Esophagus muscularis mucosa (tissue), 4 donors: Measurements from ENCODE around the gene INTS11. TPM values are rescaled to one million over a fixed set of nuclear protein-coding genes. Genes with fewer than 3 reads are reported as not detected.

Experiments used
- DNase-seq: peaks from one replicate; pipeline ENCODE4 v3.0.0-alpha.2; 2017; ENCODE audit errors: extremely low spot score
- H3K27ac ChIP-seq, 4 donors: fragments of 200-600 bp; sonication (generic); replicated peaks in 1 of 4; 1 replicate in 3 of 4; 2 replicates in 1 of 4; pipeline ENCODE4 v1.5.1; 2016 to 2019; ENCODE audit warnings: mild to moderate bottlenecking in 1 of 4
- H3K27me3 ChIP-seq, 4 donors: fragments of 200-600 bp; sonication (generic); one replicate each; pipeline versions ENCODE4 v1.5.1 to v1.6.0; 2016 to 2019
- H3K36me3 ChIP-seq, 4 donors: fragments of 200-600 bp; sonication (generic); one replicate each; pipeline ENCODE4 v1.5.1; 2016 to 2019
- H3K4me1 ChIP-seq, 4 donors: fragments of 200-600 bp; sonication (generic); one replicate each; pipeline ENCODE4 v1.5.1; 2016 to 2019
- H3K4me3 ChIP-seq, 4 donors: fragments of 200-600 bp; sonication (generic); 1 replicate in 2 of 4; 2 replicates in 2 of 4; pipeline ENCODE4 v1.5.1; 2016 to 2019; ENCODE audit warnings: mild to moderate bottlenecking in 4 of 4, moderate library complexity in 1 of 4
- H3K9me3 ChIP-seq, 4 donors: fragments of 200-600 bp; sonication (generic); 1 replicate in 3 of 4; 2 replicates in 1 of 4; pipeline ENCODE4 v1.5.1; 2016 to 2019
- CTCF ChIP-seq, 3 experiments: fragments of 200-600 bp in 2 of 3; fragments of 450-650 bp in 1 of 3; sonication (generic) in 2 of 3; IDR thresholded peaks; one replicate each; pipeline ENCODE4 v1.5.1; 2017 to 2019; ENCODE audit warnings: antibody characterized with exemption in 3 of 3, mild to moderate bottlenecking in 2 of 3, moderate library complexity in 1 of 3
- EP300 ChIP-seq: sonication (generic); formaldehyde crosslinking; IDR thresholded peaks from one replicate; pipeline ENCODE4 v1.6.1; 2017; ENCODE audit warnings: antibody characterized with exemption
- POLR2A ChIP-seq: fragments of 450-650 bp; IDR thresholded peaks from one replicate; pipeline ENCODE4 v1.6.1; 2017; ENCODE audit warnings: antibody characterized with exemption, moderate library complexity, mild to moderate bottlenecking, low read depth
- POLR2AphosphoS5 ChIP-seq, 2 donors: sonication (generic); formaldehyde crosslinking; IDR thresholded peaks; one replicate each; pipeline ENCODE4 v1.6.1; 2017; ENCODE audit warnings: antibody characterized with exemption in 2 of 2
- WGBS: methylation state at CpG from one replicate; pipeline ENCODE4 v1.1.5; 2018; 5-methylcytosine and 5-hydroxymethylcytosine counted together
- intact Hi-C: fragments of 100-400 bp; cut with DNase I; formaldehyde crosslinking; loops from one replicate; pipeline ENCODE4 v1.15.1; 2023
- total RNA-seq, 4 donors: library from RNA; depleted of rRNA; stranded (reverse); fragments of >200 nt; gene quantifications; one replicate each; pipeline versions ENCODE4 v1.1.0 to v1.2.1, GENCODE V29; 2016

INTS11 gene
- total RNA-seq, 4 donors from 2014 or later: 75.9 to 121 (median 87.8) TPM

- H3K9me3 ChIP-seq: no peaks in the 10 kb centered on the region
- no peak overlapping the region for H3K4me3 ChIP-seq
- WGBS: 86% methylated on average over 10 of the region's 14 CpGs
- no peak for DNase-seq
- no peaks in the 10 kb centered on the region for H3K27me3 ChIP-seq
- TF ChIP-seq POLR2A (no peak), POLR2AphosphoS5 (IDR thresholded peaks at IDR 0.05) (no peak), EP300 (no peak), CTCF (IDR thresholded peaks at IDR 0.05) (no peak)
- peaks cover 63 to 93% (median 89%) of the 10 kb centered on the region in 4 donors for H3K4me1 ChIP-seq
- peaks cover 6 to 49% (median 35%) of the 10 kb centered on the region in 4 donors for H3K36me3 ChIP-seq
- H3K27ac ChIP-seq: no peak overlapping the region
- intact Hi-C loops: no loop called here
These were observed 2.0 kb downstream of the INTS11 start for GRCh38 chr1:1322418-1322817.

- no peak overlapping the region for H3K4me3 ChIP-seq
- TF ChIP-seq POLR2AphosphoS5 (IDR thresholded peaks at IDR 0.05) (no peak), EP300 (no peak), POLR2A (no peak), CTCF (IDR thresholded peaks at IDR 0.05) (no peak)
- peaks cover 57 to 93% (median 91%) of the 10 kb centered on the region in 4 donors for H3K4me1 ChIP-seq
- H3K27me3 ChIP-seq: no peaks in the 10 kb centered on the region
- H3K27ac ChIP-seq: peak overlapping the region; percentile 80 to 84 (median 84)
- 86% methylated on average over 8 of the region's 8 CpGs for WGBS
- intact Hi-C loops: no loop called here
- peaks cover 2 to 46% (median 29%) of the 10 kb centered on the region in 4 donors for H3K36me3 ChIP-seq
- no peaks in the 10 kb centered on the region for H3K9me3 ChIP-seq
- DNase-seq: no peak
These were observed 3.0 kb downstream of the INTS11 start for GRCh38 chr1:1321477-1321876.

- Histone ChIP-seq H3K36me3 (peaks cover 8 to 51% (median 30%) of the 10 kb centered on the region in 4 donors), H3K9me3 (no peaks in the 10 kb centered on the region), H3K4me1 (peaks cover 50 to 93% (median 91%) of the 10 kb centered on the region in 4 donors), H3K4me3 (no peak overlapping the region), H3K27ac (peak overlapping the region; percentile 80 to 84 (median 84)), H3K27me3 (no peaks in the 10 kb centered on the region)
- TF ChIP-seq POLR2AphosphoS5 (IDR thresholded peaks at IDR 0.05) (no peak), EP300 (no peak), POLR2A (no peak), CTCF (IDR thresholded peaks at IDR 0.05) (no peak)
- intact Hi-C loops: no loop called here
- 70% methylated on average over 14 of the region's 23 CpGs for WGBS
- no peak for DNase-seq
These were observed 3.6 kb downstream of the INTS11 start for GRCh38 chr1:1320666-1321448.

- Histone ChIP-seq H3K4me3 (no peak overlapping the region), H3K27me3 (no peaks in the 10 kb centered on the region), H3K4me1 (peaks cover 40 to 96% (median 91%) of the 10 kb centered on the region in 4 donors), H3K36me3 (peaks cover 9 to 59% (median 38%) of the 10 kb centered on the region in 4 donors), H3K9me3 (no peaks in the 10 kb centered on the region), H3K27ac (peak overlapping the region; percentile 80 to 84 (median 84))
- 93% methylated on average over 13 of the region's 13 CpGs for WGBS
- TF ChIP-seq POLR2AphosphoS5 (IDR thresholded peaks at IDR 0.05): no peak
- no peak for TF ChIP-seq CTCF (IDR thresholded peaks at IDR 0.05)
- no peak for TF ChIP-seq EP300
- no peak for TF ChIP-seq POLR2A
- DNase-seq: no peak
- intact Hi-C loops: no loop called here
These were observed 4.9 kb downstream of the INTS11 start for GRCh38 chr1:1319646-1319941.
